OCI-LY3 (cell line): ENCODE data around the gene TXNDC12.

Experiments used
- CTCF ChIP-seq: fragments of 200-600, 300-600 bp; sonication (generic); IDR thresholded peaks from 2 replicates; pipeline ENCODE4 v1.5.1; 2014; ENCODE audit warnings: antibody characterized with exemption, low read length, low read depth
- EZH2phosphoT487 ChIP-seq: fragments of 200-600 bp; shearing (Covaris generic); IDR thresholded peaks from 2 replicates; pipeline ENCODE4 v1.6.1; 2018; ENCODE audit warnings: antibody characterized with exemption, mixed run types, low read depth

GRCh38 chr1:52056937-52057231 lies 1.9 kb upstream of the TXNDC12 start:
- TF ChIP-seq CTCF (no peak), EZH2phosphoT487 (no peak)
